Neural progenitor cell (in vitro differentiated cells): ENCODE data around the gene EMILIN1.

Experiments used
- EZH2 ChIP-seq: fragments of 200-600 bp; sonication (generic); IDR thresholded peaks from 2 replicates; pipeline ENCODE4 v1.6.1; 2017; ENCODE audit warnings: antibody characterized with exemption, mild to moderate bottlenecking, moderate library complexity
- TF ChIP-seq, protein P1 (sequence below): fragments of 200-600 bp; sonication (generic); IDR thresholded peaks from 2 replicates; pipeline ENCODE4 v1.5.1; 2017; ENCODE audit warnings: antibody characterized with exemption, mild to moderate bottlenecking

DNA sequence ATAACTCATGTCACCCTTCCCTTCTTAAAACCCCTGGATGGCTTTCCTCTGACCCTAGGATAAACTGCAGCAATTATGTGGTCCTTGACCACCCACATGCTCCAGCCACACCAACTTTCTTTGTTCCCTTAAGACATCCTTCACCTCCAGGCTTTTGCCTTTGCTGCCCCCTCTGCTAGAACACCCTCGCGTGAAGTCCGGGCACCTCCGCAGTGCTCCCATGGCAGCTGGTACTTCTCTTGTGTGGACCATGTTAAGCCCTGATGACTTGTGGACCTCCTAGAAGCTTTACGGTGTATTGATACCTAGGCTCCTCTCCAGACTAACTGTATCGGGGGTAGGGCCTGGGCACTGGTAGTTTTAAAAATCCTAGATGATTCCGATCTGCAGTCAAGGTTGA is 44.4 kb downstream of the EMILIN1 start:
- TF ChIP-seq, protein P1, sequence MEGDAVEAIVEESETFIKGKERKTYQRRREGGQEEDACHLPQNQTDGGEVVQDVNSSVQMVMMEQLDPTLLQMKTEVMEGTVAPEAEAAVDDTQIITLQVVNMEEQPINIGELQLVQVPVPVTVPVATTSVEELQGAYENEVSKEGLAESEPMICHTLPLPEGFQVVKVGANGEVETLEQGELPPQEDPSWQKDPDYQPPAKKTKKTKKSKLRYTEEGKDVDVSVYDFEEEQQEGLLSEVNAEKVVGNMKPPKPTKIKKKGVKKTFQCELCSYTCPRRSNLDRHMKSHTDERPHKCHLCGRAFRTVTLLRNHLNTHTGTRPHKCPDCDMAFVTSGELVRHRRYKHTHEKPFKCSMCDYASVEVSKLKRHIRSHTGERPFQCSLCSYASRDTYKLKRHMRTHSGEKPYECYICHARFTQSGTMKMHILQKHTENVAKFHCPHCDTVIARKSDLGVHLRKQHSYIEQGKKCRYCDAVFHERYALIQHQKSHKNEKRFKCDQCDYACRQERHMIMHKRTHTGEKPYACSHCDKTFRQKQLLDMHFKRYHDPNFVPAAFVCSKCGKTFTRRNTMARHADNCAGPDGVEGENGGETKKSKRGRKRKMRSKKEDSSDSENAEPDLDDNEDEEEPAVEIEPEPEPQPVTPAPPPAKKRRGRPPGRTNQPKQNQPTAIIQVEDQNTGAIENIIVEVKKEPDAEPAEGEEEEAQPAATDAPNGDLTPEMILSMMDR, result no peak
- TF ChIP-seq EZH2, result no peak
